B cell (primary cell): ENCODE data around the gene GPR158. TPM values are rescaled to one million over a fixed set of nuclear protein-coding genes. Genes with fewer than 3 reads are reported as not detected.

ENCODE experiments used
- ATAC-seq: fragments of 200-7000 bp; cut with Tn5 transposase; one replicate; pipeline ENCODE4 v1.10.0; 2021; ENCODE audit warnings: low read depth, mild to moderate bottlenecking, moderate number of reproducible peaks, moderate library complexity
- CTCF ChIA-PET: fragments of 350-600 bp; sonication (Branson Sonifier 250); formaldehyde crosslinking; loops from one replicate; lab custom pipeline; 2021; ENCODE audit warnings: antibody characterized with exemption, inconsistent platforms; lab: Charles Lee
- POLR2A ChIA-PET: fragments of 350-600 bp; sonication (Branson Sonifier 250); formaldehyde crosslinking; loops from one replicate; lab custom pipeline; 2021; ENCODE audit warnings: antibody characterized with exemption; lab: Charles Lee
- DNase-seq: peaks from one replicate; pipeline ENCODE4 v3.0.0; 2013
- H2AFZ ChIP-seq: 2 replicates; pipeline ENCODE4 v1.6.1; 2012; ENCODE audit warnings: mild to moderate bottlenecking, low read depth, low read length; ENCODE audit not compliant: insufficient read depth, poor library complexity, severe bottlenecking
- H3K27ac ChIP-seq, 2 donors: 1 replicate in 1 of 2; 2 replicates in 1 of 2; pipeline ENCODE4 v1.5.1; 2012 to 2013; ENCODE audit warnings: low read length in 2 of 2, mild to moderate bottlenecking in 2 of 2, moderate library complexity in 1 of 2
- H3K27me3 ChIP-seq, 4 experiments: fragments of 200-600 bp in 1 of 4; sonication (generic) in 1 of 4; replicated peaks in 1 of 4; 1 replicate in 2 of 4; 2 replicates in 2 of 4; pipeline versions ENCODE4 v1.6.1 to v1.7.0; 2013 to 2016; ENCODE audit warnings: low read length in 3 of 4, mild to moderate bottlenecking in 2 of 4, mixed read lengths in 1 of 4, moderate library complexity in 1 of 4; ENCODE audit not compliant: insufficient read depth in 4 of 4, control insufficient read depth in 3 of 4; ENCODE audit errors: control extremely low read depth in 1 of 4
- H3K36me3 ChIP-seq, 2 experiments: replicated peaks in 1 of 2; 1 replicate in 1 of 2; 2 replicates in 1 of 2; pipeline versions ENCODE4 v1.6.1 to v1.7.1; 2013; ENCODE audit warnings: low read length in 1 of 2; ENCODE audit not compliant: insufficient read depth in 2 of 2, control insufficient read depth in 1 of 2; ENCODE audit errors: control extremely low read depth in 1 of 2, extremely low read depth in 1 of 2
- H3K4me1 ChIP-seq, 2 donors: fragments of 200-600 bp in 1 of 2; sonication (generic) in 1 of 2; 1 replicate in 1 of 2; 2 replicates in 1 of 2; pipeline versions ENCODE4 v1.5.1 to v1.6.1; 2013 to 2017; ENCODE audit warnings: low read length in 2 of 2; ENCODE audit not compliant: control insufficient read depth in 2 of 2, insufficient read depth in 2 of 2
- H3K4me2 ChIP-seq: replicated peaks from 2 replicates; pipeline ENCODE3; 2012; ENCODE audit warnings: mild to moderate bottlenecking, low read depth, low read length; ENCODE audit not compliant: poor library complexity, severe bottlenecking
- H3K4me3 ChIP-seq, 5 experiments: fragments of 200-600 bp in 1 of 5; sonication (generic) in 1 of 5; 1 replicate in 3 of 5; 2 replicates in 2 of 5; pipeline versions ENCODE4 v1.5.1 to v1.7.0; 2011 to 2016; ENCODE audit warnings: low read length in 4 of 5, mild to moderate bottlenecking in 4 of 5, low read depth in 2 of 5, control low read depth in 1 of 5, moderate library complexity in 1 of 5; ENCODE audit not compliant: insufficient read depth in 1 of 5; ENCODE audit errors: control extremely low read depth in 1 of 5, extremely low read depth in 1 of 5
- H3K79me2 ChIP-seq: fragments of 200-600 bp; sonication (generic); one replicate; pipeline ENCODE4 v1.6.0; 2016; ENCODE audit warnings: low read length; ENCODE audit not compliant: control insufficient read depth, insufficient read depth
- H3K9ac ChIP-seq: fragments of 200-600 bp; sonication (generic); 2 replicates; pipeline ENCODE4 v1.6.1; 2017; ENCODE audit warnings: mild to moderate bottlenecking, low read length, moderate library complexity
- H3K9me3 ChIP-seq, 3 donors: one replicate each; pipeline versions ENCODE4 v1.6.1 to v1.7.1; 2013; ENCODE audit warnings: low read length in 2 of 3; ENCODE audit not compliant: control insufficient read depth in 2 of 3, insufficient read depth in 1 of 3; ENCODE audit errors: control extremely low read depth in 1 of 3
- H4K20me1 ChIP-seq: 2 replicates; pipeline ENCODE4 v1.6.0; 2012; ENCODE audit warnings: mild to moderate bottlenecking, low read length; ENCODE audit not compliant: insufficient read depth, control insufficient read depth, poor library complexity, severe bottlenecking
- H3K27ac Mint-ChIP-seq: one replicate; pipeline ENCODE4 v1.8.0; 2021; ENCODE audit warnings: mixed read lengths
- H3K27me3 Mint-ChIP-seq: one replicate; pipeline ENCODE4 v1.8.0; 2021; ENCODE audit warnings: mixed read lengths
- H3K4me1 Mint-ChIP-seq: one replicate; pipeline ENCODE4 v1.8.0; 2021; ENCODE audit warnings: mixed read lengths
- H3K4me3 Mint-ChIP-seq: one replicate; pipeline ENCODE4 v1.8.0; 2021; ENCODE audit warnings: mixed read lengths
- H3K9me3 Mint-ChIP-seq: one replicate; pipeline ENCODE4 v1.8.0; 2022; ENCODE audit warnings: mixed read lengths; ENCODE audit not compliant: insufficient read depth
- EZH2 ChIP-seq: IDR thresholded peaks from 2 replicates; pipeline ENCODE4 v1.6.1; 2012; ENCODE audit warnings: borderline replicate concordance, low read depth, mild to moderate bottlenecking, moderate library complexity, low read length; ENCODE audit not compliant: insufficient read depth, poor library complexity, severe bottlenecking
- WGBS: methylation state at CpG from one replicate; pipeline ENCODE4 v1.1.5; 2013; ENCODE audit warnings: missing lambda C conversion rate; ENCODE audit not compliant: insufficient coverage; 5-methylcytosine and 5-hydroxymethylcytosine counted together
- intact Hi-C: fragments of 100-400 bp; cut with micrococcal nuclease; formaldehyde crosslinking; loops from one replicate; pipeline ENCODE4 v1.10.0; 2022
- polyA minus RNA-seq: library from RNA; depleted of rRNA, polyadenylated mRNA; stranded (reverse); fragments of >200 nt; gene quantifications from 2 replicates; pipeline ENCODE4 v1.2.3, GENCODE V29; 2012
- polyA plus RNA-seq: library from polyadenylated mRNA; depleted of rRNA; stranded (reverse); fragments of >200 nt; gene quantifications from 2 replicates; pipeline ENCODE4 v1.2.3, GENCODE V29; 2012
- total RNA-seq, 2 donors: library from RNA; stranded (reverse); fragments of 120-200 nt in 1 of 2; gene quantifications; 1 replicate in 1 of 2; 2 replicates in 1 of 2; pipeline versions ENCODE4 v1.2.3 to v1.2.4, GENCODE V29; 2013 to 2022
- TF ChIP-seq, protein P1 (sequence below): fragments of 200-600 bp; IDR thresholded peaks from one replicate; pipeline ENCODE4 v1.8.0; 2022; ENCODE audit warnings: antibody characterized with exemption, mild to moderate bottlenecking

GPR158 gene
- total RNA-seq (not detected in 2 replicates), polyA plus RNA-seq (not detected in 2 replicates), polyA minus RNA-seq (not detected in 2 replicates)
- total RNA-seq (2013): not detected

- CTCF ChIA-PET: no interaction called here
- H3K4me1 Mint-ChIP-seq: peaks cover 6% of the 10 kb centered on the region
- no peak within 1 kb of the TSS for H3K4me3 ChIP-seq
- no peak within 1 kb of the TSS for H3K9ac ChIP-seq
- no peaks in the 10 kb centered on the region for H3K36me3 ChIP-seq
- H3K4me1 ChIP-seq: peaks cover 0 to 4% of the 10 kb centered on the region in 2 donors
- 11% methylated on average over 83 of the region's 83 CpGs for WGBS
- no peak within 1 kb of the TSS for H3K27ac Mint-ChIP-seq
- H3K79me2 ChIP-seq: no peaks in the 10 kb centered on the region
- peak within 1 kb of the TSS; percentile 20 for H3K4me2 ChIP-seq
- TF ChIP-seq, protein P1, sequence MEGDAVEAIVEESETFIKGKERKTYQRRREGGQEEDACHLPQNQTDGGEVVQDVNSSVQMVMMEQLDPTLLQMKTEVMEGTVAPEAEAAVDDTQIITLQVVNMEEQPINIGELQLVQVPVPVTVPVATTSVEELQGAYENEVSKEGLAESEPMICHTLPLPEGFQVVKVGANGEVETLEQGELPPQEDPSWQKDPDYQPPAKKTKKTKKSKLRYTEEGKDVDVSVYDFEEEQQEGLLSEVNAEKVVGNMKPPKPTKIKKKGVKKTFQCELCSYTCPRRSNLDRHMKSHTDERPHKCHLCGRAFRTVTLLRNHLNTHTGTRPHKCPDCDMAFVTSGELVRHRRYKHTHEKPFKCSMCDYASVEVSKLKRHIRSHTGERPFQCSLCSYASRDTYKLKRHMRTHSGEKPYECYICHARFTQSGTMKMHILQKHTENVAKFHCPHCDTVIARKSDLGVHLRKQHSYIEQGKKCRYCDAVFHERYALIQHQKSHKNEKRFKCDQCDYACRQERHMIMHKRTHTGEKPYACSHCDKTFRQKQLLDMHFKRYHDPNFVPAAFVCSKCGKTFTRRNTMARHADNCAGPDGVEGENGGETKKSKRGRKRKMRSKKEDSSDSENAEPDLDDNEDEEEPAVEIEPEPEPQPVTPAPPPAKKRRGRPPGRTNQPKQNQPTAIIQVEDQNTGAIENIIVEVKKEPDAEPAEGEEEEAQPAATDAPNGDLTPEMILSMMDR: no peak
- TF ChIP-seq EZH2: no peak
- H3K27me3 ChIP-seq: peaks cover 0 to 50% (median 23%) of the 10 kb centered on the region in 4 experiments
- no peaks in the 10 kb centered on the region for H3K9me3 Mint-ChIP-seq
- no peak within 1 kb of the TSS for H3K27ac ChIP-seq
- H2AFZ ChIP-seq: no peak within 1 kb of the TSS
- intact Hi-C loops: no loop called here
- no peak for ATAC-seq
- H3K9me3 ChIP-seq: peaks cover 0 to 21% (median 0%) of the 10 kb centered on the region in 3 donors
- POLR2A ChIA-PET: no interaction called here
- H3K4me3 Mint-ChIP-seq: no peak within 1 kb of the TSS
- peak; percentile 24 for DNase-seq
- no peaks in the 10 kb centered on the region for H4K20me1 ChIP-seq
- H3K27me3 Mint-ChIP-seq: peaks cover 38% of the 10 kb centered on the region
These were observed at the start of gene GPR158 for GRCh38 chr10:25174461-25175230. GPR158 (plus strand) TSS chr10:25175001; CDS start chr10:25175421, 420 bp downstream.

- WGBS: 43% methylated on average over 2 of the region's 7 CpGs
- no peaks in the 10 kb centered on the region for H3K36me3 ChIP-seq
- H3K9me3 ChIP-seq: peaks cover 0 to 5% (median 0%) of the 10 kb centered on the region in 3 donors
- Mint-ChIP-seq H3K9me3 (no peaks in the 10 kb centered on the region), H3K27me3 (peaks cover 3% of the 10 kb centered on the region), H3K4me3 (no peak overlapping the region), H3K4me1 (no peaks in the 10 kb centered on the region), H3K27ac (no peak overlapping the region)
- no peak for DNase-seq
- no peaks in the 10 kb centered on the region for H3K79me2 ChIP-seq
- no peak overlapping the region for H3K4me2 ChIP-seq
- ATAC-seq: no peak
- ChIA-PET POLR2A (no interaction called here), CTCF (interaction anchor here (1.3 kb wide), 1 partner anchor 12 kb away, joined by 3 read pairs; no protein-coding TSS in a partner anchor)
- H3K9ac ChIP-seq: no peak overlapping the region
- no peaks in the 10 kb centered on the region for H4K20me1 ChIP-seq
- no peaks in the 10 kb centered on the region for H3K27me3 ChIP-seq
- no peak overlapping the region for H3K27ac ChIP-seq
- no peak for TF ChIP-seq EZH2
- TF ChIP-seq, protein P1: no peak
- intact Hi-C loops: no loop called here
- H3K4me1 ChIP-seq: no peaks in the 10 kb centered on the region
- H3K4me3 ChIP-seq: no peak overlapping the region
- H2AFZ ChIP-seq: no peak overlapping the region
These were observed 49.6 kb upstream of the GPR158 start for GRCh38 chr10:25125201-25125611.
